GM13976 (cell line): ENCODE results near the gene TMEM200A.

Experiments used
- DNase-seq: peaks from one replicate; pipeline ENCODE4 v3.0.0; 2012; ENCODE audit warnings: low spot score
- in situ Hi-C: fragments of 300-500 bp; cut with MboI; formaldehyde crosslinking; loops from one replicate; pipeline ENCODE4 v1.12.0; 2022; ENCODE audit warnings: low sequenced_read_pairs, mixed read lengths, inconsistent platforms; ENCODE audit not compliant: unreplicated experiment
- TF ChIP-seq, protein P1 (sequence below): IDR thresholded peaks from 2 replicates; pipeline ENCODE4 v1.5.1; 2012; ENCODE audit warnings: borderline replicate concordance, mild to moderate bottlenecking; ENCODE audit not compliant: insufficient read depth; ENCODE audit errors: extremely low read depth, missing control alignments, control extremely low read depth

The TMEM200A gene

DNA sequence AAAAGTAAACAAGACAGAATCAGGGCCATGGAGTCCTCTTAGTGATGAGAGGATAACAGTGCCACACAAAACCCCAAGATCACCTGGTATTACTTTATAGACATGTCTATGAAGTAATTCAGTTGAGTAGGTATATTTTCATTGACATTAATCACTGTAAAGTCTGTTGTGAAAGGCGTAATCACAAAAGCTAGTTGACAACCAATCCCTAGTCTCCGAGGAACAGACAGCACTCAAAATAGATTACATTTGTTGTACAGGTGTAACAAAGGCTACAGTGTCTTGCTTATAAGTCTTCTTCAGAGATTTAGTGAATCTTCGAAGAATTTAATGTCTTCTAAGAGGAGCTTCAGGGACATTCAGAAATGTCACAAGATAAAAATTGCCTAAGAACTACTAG, 120.1 kb downstream of the TMEM200A start:
- in situ Hi-C loops = no loop called here
- DNase-seq = no peak

DNA sequence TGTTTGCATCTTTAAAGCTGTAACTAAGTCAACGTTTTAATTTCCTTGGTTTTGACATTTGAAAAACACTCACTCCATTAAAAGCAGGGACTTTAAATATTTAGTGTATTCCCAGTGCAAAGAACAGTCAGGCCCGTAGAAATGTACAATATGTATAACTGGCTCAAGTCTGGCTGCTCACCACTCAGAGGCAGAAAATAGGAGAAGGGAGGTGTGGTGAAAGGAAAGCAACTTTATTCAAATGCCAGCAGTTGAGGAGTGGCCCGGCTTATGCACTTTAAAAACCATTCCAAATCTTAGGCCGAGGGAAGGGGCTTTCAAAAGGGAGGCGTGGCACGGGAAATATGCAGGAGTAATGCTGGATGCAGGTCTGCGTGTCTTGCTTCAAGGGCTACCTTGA, 120.6 kb downstream of the TMEM200A start:
- DNase-seq = no peak
- TF ChIP-seq, protein P1, sequence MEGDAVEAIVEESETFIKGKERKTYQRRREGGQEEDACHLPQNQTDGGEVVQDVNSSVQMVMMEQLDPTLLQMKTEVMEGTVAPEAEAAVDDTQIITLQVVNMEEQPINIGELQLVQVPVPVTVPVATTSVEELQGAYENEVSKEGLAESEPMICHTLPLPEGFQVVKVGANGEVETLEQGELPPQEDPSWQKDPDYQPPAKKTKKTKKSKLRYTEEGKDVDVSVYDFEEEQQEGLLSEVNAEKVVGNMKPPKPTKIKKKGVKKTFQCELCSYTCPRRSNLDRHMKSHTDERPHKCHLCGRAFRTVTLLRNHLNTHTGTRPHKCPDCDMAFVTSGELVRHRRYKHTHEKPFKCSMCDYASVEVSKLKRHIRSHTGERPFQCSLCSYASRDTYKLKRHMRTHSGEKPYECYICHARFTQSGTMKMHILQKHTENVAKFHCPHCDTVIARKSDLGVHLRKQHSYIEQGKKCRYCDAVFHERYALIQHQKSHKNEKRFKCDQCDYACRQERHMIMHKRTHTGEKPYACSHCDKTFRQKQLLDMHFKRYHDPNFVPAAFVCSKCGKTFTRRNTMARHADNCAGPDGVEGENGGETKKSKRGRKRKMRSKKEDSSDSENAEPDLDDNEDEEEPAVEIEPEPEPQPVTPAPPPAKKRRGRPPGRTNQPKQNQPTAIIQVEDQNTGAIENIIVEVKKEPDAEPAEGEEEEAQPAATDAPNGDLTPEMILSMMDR = no peak
- in situ Hi-C loops = no loop called here

More for the DNA sequence above, 120.1 kb downstream of the TMEM200A start:
- TF ChIP-seq, protein P1 = no peak

DNA sequence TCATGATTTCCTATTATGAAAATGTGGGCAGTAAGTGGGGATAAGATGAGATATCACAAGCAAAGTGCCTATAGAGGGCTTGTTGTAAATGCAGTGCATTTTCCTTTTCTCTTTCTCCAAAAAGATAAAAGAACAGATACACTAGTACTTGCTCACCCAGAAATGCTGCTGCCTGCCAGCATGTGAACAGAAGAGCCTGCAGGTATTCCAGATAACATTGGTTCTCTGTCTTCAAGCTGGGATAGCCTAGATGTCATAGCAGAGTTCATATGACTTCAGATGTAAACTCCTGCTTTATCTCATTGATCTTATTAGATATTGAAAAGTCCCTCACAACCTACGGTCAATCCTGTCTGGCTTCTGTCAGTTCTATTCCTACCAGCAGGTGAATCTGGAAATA, 123.7 kb downstream of the TMEM200A start:
- TF ChIP-seq, protein P1 = no peak
- DNase-seq = no peak
- in situ Hi-C loops = no loop called here
